Ammon's horn (tissue), 1 donor: ENCODE data around the gene COA8.
"Not testable (repeated sequence)": the region's sequence is repeated elsewhere in the genome, so short reads cannot be mapped to it uniquely, and the experiment has no call there.

Experiments
- DNase-seq: peaks from one replicate; pipeline ENCODE4 v3.0.0-alpha.2; 2016; ENCODE audit warnings: low spot score

Gene COA8

GRCh38 chr14:103562429-103563225 lies at the start of gene COA8, which contains the start of gene BAG5:
TSS of gene COA8 (plus strand) at chr14:103562960. CDS start at chr14:103563002, 42 bp downstream.
TSS of gene BAG5 (minus strand) at chr14:103562657. CDS start at chr14:103561164, 1,493 bp downstream.
- peak; percentile 86 for DNase-seq

GRCh38 chr14:103514596-103515421 lies 48.0 kb upstream of the COA8 start:
- no peak for DNase-seq

GRCh38 chr14:103516426-103517173 lies 46.2 kb upstream of the COA8 start:
- no peak for DNase-seq

GRCh38 chr14:103517174-103517566 lies 45.6 kb upstream of the COA8 start:
- no peak for DNase-seq

GRCh38 chr14:103517721-103518421 lies 44.9 kb upstream of the COA8 start:
- DNase-seq = no peak

GRCh38 chr14:103518422-103519042 lies 44.2 kb upstream of the COA8 start:
- peak; percentile 79 for DNase-seq

- DNase-seq = no peak
Measured at GRCh38 chr14:103519043-103519836, 43.5 kb upstream of the COA8 start.

GRCh38 chr14:103519837-103520212 lies 42.9 kb upstream of the COA8 start:
- DNase-seq = no peak

GRCh38 chr14:103520269-103520656 lies 42.5 kb upstream of the COA8 start:
- DNase-seq = no peak

GRCh38 chr14:103520657-103521437 lies 41.9 kb upstream of the COA8 start:
- peak; percentile 87 for DNase-seq

GRCh38 chr14:103521438-103521950 lies 41.3 kb upstream of the COA8 start:
- DNase-seq = no peak

GRCh38 chr14:103521951-103522563 lies 40.7 kb upstream of the COA8 start:
- DNase-seq = no peak

- DNase-seq = peak; percentile 83
Measured at GRCh38 chr14:103522649-103523574, 39.8 kb upstream of the COA8 start, which contains the start of gene CKB. TSS of gene CKB (minus strand) at chr14:103522830. CDS start at chr14:103522493, 337 bp downstream.

- DNase-seq = no peak
Measured at GRCh38 chr14:103523575-103523954, 39.2 kb upstream of the COA8 start.

- no peak for DNase-seq
Measured at GRCh38 chr14:103524002-103524935, 38.5 kb upstream of the COA8 start.

- not testable (repeated sequence) for DNase-seq
Measured at GRCh38 chr14:103525430-103526246, 37.1 kb upstream of the COA8 start.
